Ascending aorta (tissue), 2 donors: ENCODE results near the gene FRMD4B. TPM values are rescaled to one million over a fixed set of nuclear protein-coding genes. Genes with fewer than 3 reads are reported as not detected.

Source experiments
- DNase-seq, 2 donors: peaks; one replicate each; pipeline ENCODE4 v3.0.0-alpha.2; 2019; ENCODE audit warnings: low spot score in 2 of 2
- H3K27ac ChIP-seq, 2 donors: fragments of 200-600 bp; sonication (generic); one replicate each; pipeline ENCODE4 v1.5.1; 2016 to 2017; ENCODE audit warnings: mild to moderate bottlenecking in 1 of 2
- H3K27me3 ChIP-seq: fragments of 200-600 bp; sonication (generic); one replicate; pipeline ENCODE4 v1.5.1; 2017
- H3K36me3 ChIP-seq, 2 donors: fragments of 200-600 bp; sonication (generic); one replicate each; pipeline ENCODE4 v1.5.1; 2016
- H3K4me1 ChIP-seq, 2 donors: fragments of 200-600 bp; sonication (generic); one replicate each; pipeline ENCODE4 v1.5.1; 2016 to 2017; ENCODE audit warnings: mild to moderate bottlenecking in 1 of 2
- H3K4me3 ChIP-seq, 2 donors: fragments of 200-600 bp; sonication (generic); one replicate each; pipeline ENCODE4 v1.5.1; 2016 to 2017; ENCODE audit warnings: mild to moderate bottlenecking in 1 of 2
- H3K9me3 ChIP-seq, 2 donors: fragments of 200-600 bp; sonication (generic); one replicate each; pipeline ENCODE4 v1.5.1; 2016
- intact Hi-C: fragments of 100-400 bp; cut with DNase I; formaldehyde crosslinking; loops from one replicate; pipeline ENCODE4 v1.15.1; 2023
- total RNA-seq: library from RNA; depleted of rRNA; stranded (reverse); fragments of >200 nt; gene quantifications from one replicate; pipeline ENCODE4 v1.1.0, GENCODE V29; 2016
- TF ChIP-seq, protein P1 (sequence below), 3 experiments: fragments of 200-600 bp in 2 of 3; fragments of 450-650 bp in 1 of 3; sonication (generic) in 2 of 3; IDR thresholded peaks; one replicate each; pipeline ENCODE4 v1.5.1; 2016 to 2019; ENCODE audit warnings: antibody characterized with exemption in 3 of 3, mild to moderate bottlenecking in 1 of 3, moderate library complexity in 1 of 3

FRMD4B gene
- total RNA-seq, 1 donor from 2014 or later, result 13.5 TPM

- peak in 1 of 2 donors; percentile 82 for DNase-seq
- Histone ChIP-seq H3K4me3 (no peak overlapping the region), H3K27ac (no peak overlapping the region), H3K27me3 (no peaks in the 10 kb centered on the region), H3K4me1 (no peaks in the 10 kb centered on the region), H3K9me3 (no peaks in the 10 kb centered on the region), H3K36me3 (no peaks in the 10 kb centered on the region)
- TF ChIP-seq, protein P1, sequence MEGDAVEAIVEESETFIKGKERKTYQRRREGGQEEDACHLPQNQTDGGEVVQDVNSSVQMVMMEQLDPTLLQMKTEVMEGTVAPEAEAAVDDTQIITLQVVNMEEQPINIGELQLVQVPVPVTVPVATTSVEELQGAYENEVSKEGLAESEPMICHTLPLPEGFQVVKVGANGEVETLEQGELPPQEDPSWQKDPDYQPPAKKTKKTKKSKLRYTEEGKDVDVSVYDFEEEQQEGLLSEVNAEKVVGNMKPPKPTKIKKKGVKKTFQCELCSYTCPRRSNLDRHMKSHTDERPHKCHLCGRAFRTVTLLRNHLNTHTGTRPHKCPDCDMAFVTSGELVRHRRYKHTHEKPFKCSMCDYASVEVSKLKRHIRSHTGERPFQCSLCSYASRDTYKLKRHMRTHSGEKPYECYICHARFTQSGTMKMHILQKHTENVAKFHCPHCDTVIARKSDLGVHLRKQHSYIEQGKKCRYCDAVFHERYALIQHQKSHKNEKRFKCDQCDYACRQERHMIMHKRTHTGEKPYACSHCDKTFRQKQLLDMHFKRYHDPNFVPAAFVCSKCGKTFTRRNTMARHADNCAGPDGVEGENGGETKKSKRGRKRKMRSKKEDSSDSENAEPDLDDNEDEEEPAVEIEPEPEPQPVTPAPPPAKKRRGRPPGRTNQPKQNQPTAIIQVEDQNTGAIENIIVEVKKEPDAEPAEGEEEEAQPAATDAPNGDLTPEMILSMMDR (IDR thresholded peaks at IDR 0.05), result peak; percentile 69 to 90 (median 88)
- intact Hi-C loops, result loop anchor here (2.0 kb wide), 1 partner anchor 550 kb away; no protein-coding TSS in a partner anchor
Measured at GRCh38 chr3:69120879-69121464, 264.9 kb downstream of the FRMD4B start.
